22Rv1 (cell line): Measurements from ENCODE around the gene XYLT2.

ENCODE experiments used
- H3K27ac ChIP-seq: fragments of 450-650 bp; 2 replicates; pipeline ENCODE4 v1.5.1; 2017
- ZFX ChIP-seq: fragments of 450-650 bp; IDR thresholded peaks from 2 replicates; pipeline ENCODE4 v1.6.1; 2017; ENCODE audit warnings: antibody characterized with exemption, borderline replicate concordance
- TF ChIP-seq, protein P1 (sequence below): fragments of 450-650 bp; IDR thresholded peaks from 2 replicates; pipeline ENCODE4 v1.5.1; 2017; ENCODE audit warnings: mild to moderate bottlenecking

XYLT2 gene

DNA sequence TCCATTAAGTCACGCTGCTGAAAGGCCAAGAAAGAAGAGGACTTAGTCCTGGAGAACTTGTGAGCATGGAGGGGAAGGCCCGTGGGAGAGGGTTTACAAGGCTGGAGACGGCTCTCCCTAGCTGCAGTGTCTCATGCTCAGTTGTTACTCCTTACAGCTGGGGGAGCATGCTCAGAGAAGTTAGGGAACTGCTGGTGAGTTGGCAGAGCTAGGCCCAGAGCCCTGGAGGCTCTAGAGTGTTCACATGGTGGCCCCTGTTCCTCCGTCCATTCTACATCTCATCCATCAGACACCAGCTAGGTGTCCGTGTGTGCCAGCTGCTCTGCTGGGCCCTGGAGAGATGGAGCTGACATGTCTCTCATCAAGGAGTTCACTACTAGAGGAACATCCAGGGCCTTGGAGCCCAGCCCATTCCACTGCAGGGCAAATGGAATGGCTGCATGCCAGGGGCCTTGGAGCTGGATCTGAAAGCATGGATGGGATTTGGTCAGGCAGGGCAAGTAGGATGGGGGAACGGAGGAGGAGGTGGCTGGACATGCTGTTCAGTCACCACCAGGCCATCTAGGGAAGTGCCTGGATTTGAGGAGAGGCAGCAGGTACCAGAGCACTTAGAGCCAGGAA is 6.3 kb downstream of the XYLT2 start:
- no peak for TF ChIP-seq ZFX
- TF ChIP-seq, protein P1, sequence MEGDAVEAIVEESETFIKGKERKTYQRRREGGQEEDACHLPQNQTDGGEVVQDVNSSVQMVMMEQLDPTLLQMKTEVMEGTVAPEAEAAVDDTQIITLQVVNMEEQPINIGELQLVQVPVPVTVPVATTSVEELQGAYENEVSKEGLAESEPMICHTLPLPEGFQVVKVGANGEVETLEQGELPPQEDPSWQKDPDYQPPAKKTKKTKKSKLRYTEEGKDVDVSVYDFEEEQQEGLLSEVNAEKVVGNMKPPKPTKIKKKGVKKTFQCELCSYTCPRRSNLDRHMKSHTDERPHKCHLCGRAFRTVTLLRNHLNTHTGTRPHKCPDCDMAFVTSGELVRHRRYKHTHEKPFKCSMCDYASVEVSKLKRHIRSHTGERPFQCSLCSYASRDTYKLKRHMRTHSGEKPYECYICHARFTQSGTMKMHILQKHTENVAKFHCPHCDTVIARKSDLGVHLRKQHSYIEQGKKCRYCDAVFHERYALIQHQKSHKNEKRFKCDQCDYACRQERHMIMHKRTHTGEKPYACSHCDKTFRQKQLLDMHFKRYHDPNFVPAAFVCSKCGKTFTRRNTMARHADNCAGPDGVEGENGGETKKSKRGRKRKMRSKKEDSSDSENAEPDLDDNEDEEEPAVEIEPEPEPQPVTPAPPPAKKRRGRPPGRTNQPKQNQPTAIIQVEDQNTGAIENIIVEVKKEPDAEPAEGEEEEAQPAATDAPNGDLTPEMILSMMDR: no peak
- H3K27ac ChIP-seq: no peak overlapping the region

GRCh38 chr17:50352693-50353599 is 7.0 kb downstream of the XYLT2 start:
- no peak for TF ChIP-seq ZFX
- H3K27ac ChIP-seq: no peak overlapping the region

- TF ChIP-seq ZFX: no peak
- TF ChIP-seq, protein P1: no peak
- H3K27ac ChIP-seq: no peak overlapping the region
Measured at GRCh38 chr17:50353600-50354195, 7.8 kb downstream of the XYLT2 start.

GRCh38 chr17:50354198-50354597 is 8.3 kb downstream of the XYLT2 start:
- no peak for TF ChIP-seq ZFX
- TF ChIP-seq, protein P1: no peak
- no peak overlapping the region for H3K27ac ChIP-seq

GRCh38 chr17:50354776-50355175 is 8.8 kb downstream of the XYLT2 start:
- TF ChIP-seq, protein P1: no peak
- TF ChIP-seq ZFX: no peak
- H3K27ac ChIP-seq: no peak overlapping the region

- TF ChIP-seq, protein P1: no peak
- no peak for TF ChIP-seq ZFX
- H3K27ac ChIP-seq: no peak overlapping the region
Measured at GRCh38 chr17:50355336-50355700, 9.4 kb downstream of the XYLT2 start.

- TF ChIP-seq, protein P1: no peak
- TF ChIP-seq ZFX: no peak
- no peak overlapping the region for H3K27ac ChIP-seq
Measured at GRCh38 chr17:50355701-50356341, 9.9 kb downstream of the XYLT2 start.
